ENCODE data around the gene NR1H4. TPM values are rescaled to one million over a fixed set of nuclear protein-coding genes. Genes with fewer than 3 reads are reported as not detected.

NR1H4 gene
- total and polyA plus RNA-seq, 4 donors: 33.5 to 106 (median 55.0) TPM

DNA sequence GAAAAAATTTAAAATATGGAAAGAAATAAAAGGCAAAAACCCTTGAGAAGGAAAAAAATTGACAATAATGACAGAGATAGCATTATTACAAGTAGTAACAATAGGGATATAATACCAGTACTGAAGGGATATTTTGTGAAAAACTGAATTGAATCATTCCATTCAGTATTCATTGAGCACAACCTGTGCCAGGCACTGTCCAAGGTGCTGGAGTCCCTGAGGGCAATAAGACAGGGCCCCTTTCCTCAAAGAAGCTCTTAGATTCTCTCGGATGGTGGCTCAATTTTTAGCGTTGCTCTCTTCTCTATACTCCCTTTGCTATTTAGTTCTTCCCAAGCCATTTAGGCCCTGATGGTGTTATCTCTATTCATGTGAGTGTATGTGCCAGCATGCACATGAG lies 65.5 kb downstream of the NR1H4 start:
- Histone ChIP-seq H3K36me3 (ENCODE audit: control insufficient read depth in 4 of 4, insufficient read depth in 3 of 4, low read depth in 1 of 4, low read length in 3 of 4) (peaks cover 12 to 81% (median 51%) of the 10 kb centered on the region in 4 donors), H3K9me3 (ENCODE audit: control insufficient read depth in 4 of 4, low read length in 3 of 4) (no peaks in the 10 kb centered on the region), H3K9ac (ENCODE audit: low read depth in 1 of 2, low read length in 2 of 2) (no peak overlapping the region), H3K27ac (ENCODE audit: low read depth in 1 of 2, low read length in 2 of 2) (no peak overlapping the region), H3K4me1 (ENCODE audit: control insufficient read depth in 4 of 4, insufficient read depth in 4 of 4, low read length in 3 of 4) (peaks cover 2 to 8% (median 5%) of the 10 kb centered on the region in 4 donors), H3K27me3 (ENCODE audit: control insufficient read depth in 4 of 4, insufficient read depth in 4 of 4, low read length in 3 of 4) (no peaks in the 10 kb centered on the region), H3K4me3 (ENCODE audit: low read depth in 1 of 3, low read length in 3 of 3) (no peak overlapping the region)
- WGBS: 74% methylated on average over 2 of the region's 2 CpGs
- DNase-seq (ENCODE audit: low spot score): no peak
- TF ChIP-seq, protein P1, sequence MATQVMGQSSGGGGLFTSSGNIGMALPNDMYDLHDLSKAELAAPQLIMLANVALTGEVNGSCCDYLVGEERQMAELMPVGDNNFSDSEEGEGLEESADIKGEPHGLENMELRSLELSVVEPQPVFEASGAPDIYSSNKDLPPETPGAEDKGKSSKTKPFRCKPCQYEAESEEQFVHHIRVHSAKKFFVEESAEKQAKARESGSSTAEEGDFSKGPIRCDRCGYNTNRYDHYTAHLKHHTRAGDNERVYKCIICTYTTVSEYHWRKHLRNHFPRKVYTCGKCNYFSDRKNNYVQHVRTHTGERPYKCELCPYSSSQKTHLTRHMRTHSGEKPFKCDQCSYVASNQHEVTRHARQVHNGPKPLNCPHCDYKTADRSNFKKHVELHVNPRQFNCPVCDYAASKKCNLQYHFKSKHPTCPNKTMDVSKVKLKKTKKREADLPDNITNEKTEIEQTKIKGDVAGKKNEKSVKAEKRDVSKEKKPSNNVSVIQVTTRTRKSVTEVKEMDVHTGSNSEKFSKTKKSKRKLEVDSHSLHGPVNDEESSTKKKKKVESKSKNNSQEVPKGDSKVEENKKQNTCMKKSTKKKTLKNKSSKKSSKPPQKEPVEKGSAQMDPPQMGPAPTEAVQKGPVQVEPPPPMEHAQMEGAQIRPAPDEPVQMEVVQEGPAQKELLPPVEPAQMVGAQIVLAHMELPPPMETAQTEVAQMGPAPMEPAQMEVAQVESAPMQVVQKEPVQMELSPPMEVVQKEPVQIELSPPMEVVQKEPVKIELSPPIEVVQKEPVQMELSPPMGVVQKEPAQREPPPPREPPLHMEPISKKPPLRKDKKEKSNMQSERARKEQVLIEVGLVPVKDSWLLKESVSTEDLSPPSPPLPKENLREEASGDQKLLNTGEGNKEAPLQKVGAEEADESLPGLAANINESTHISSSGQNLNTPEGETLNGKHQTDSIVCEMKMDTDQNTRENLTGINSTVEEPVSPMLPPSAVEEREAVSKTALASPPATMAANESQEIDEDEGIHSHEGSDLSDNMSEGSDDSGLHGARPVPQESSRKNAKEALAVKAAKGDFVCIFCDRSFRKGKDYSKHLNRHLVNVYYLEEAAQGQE (IDR thresholded peaks at IDR 0.05): peak; percentile 98
- TF ChIP-seq, protein P2, sequence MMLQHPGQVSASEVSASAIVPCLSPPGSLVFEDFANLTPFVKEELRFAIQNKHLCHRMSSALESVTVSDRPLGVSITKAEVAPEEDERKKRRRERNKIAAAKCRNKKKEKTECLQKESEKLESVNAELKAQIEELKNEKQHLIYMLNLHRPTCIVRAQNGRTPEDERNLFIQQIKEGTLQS (IDR thresholded peaks at IDR 0.05): no peak

DNA sequence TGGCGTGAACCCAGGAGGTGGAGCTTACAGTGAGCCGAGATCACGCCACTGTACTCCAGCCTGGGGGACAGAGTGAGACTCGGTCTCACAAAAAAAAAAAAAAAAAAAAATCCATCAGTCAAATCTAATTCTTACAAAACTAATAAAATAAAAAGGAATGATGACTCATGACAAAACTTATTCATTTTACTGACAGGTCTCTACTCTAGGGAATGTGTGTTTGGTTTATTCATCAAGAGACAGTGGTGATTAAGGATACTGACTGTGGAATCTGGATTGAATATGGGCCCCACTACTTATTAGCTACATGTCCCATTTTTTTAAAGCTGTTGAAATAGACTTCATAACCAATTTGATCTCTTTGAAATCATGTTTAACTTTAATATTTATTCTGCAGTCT lies 70.5 kb downstream of the NR1H4 start:
- DNase-seq (ENCODE audit: low spot score): no peak
- TF ChIP-seq, protein P3, sequence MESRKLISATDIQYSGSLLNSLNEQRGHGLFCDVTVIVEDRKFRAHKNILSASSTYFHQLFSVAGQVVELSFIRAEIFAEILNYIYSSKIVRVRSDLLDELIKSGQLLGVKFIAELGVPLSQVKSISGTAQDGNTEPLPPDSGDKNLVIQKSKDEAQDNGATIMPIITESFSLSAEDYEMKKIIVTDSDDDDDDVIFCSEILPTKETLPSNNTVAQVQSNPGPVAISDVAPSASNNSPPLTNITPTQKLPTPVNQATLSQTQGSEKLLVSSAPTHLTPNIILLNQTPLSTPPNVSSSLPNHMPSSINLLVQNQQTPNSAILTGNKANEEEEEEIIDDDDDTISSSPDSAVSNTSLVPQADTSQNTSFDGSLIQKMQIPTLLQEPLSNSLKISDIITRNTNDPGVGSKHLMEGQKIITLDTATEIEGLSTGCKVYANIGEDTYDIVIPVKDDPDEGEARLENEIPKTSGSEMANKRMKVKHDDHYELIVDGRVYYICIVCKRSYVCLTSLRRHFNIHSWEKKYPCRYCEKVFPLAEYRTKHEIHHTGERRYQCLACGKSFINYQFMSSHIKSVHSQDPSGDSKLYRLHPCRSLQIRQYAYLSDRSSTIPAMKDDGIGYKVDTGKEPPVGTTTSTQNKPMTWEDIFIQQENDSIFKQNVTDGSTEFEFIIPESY (IDR thresholded peaks at IDR 0.05): no peak
- TF ChIP-seq GABPA (IDR thresholded peaks at IDR 0.05 in 1 of 2, conservative IDR thresholded peaks at IDR 0.05 in 1 of 2) (no peak), FOXA1 (IDR thresholded peaks at IDR 0.05) (no peak), FOXA2 (IDR thresholded peaks at IDR 0.05) (no peak), SP1 (IDR thresholded peaks at IDR 0.05) (no peak), HNF4G (IDR thresholded peaks at IDR 0.05) (no peak), JUND (IDR thresholded peaks at IDR 0.05) (no peak), RAD21 (IDR thresholded peaks at IDR 0.05) (no peak), NR2F2 (IDR thresholded peaks at IDR 0.05) (no peak), TAF1 (conservative IDR thresholded peaks at IDR 0.05) (no peak), HNF4A (conservative IDR thresholded peaks at IDR 0.05) (no peak), RXRA (IDR thresholded peaks at IDR 0.05) (no peak)
- TF ChIP-seq, protein P2 (IDR thresholded peaks at IDR 0.05): no peak
- TF ChIP-seq, protein P4, sequence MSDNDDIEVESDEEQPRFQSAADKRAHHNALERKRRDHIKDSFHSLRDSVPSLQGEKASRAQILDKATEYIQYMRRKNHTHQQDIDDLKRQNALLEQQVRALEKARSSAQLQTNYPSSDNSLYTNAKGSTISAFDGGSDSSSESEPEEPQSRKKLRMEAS (IDR thresholded peaks at IDR 0.05): no peak
- TF ChIP-seq, protein P5, sequence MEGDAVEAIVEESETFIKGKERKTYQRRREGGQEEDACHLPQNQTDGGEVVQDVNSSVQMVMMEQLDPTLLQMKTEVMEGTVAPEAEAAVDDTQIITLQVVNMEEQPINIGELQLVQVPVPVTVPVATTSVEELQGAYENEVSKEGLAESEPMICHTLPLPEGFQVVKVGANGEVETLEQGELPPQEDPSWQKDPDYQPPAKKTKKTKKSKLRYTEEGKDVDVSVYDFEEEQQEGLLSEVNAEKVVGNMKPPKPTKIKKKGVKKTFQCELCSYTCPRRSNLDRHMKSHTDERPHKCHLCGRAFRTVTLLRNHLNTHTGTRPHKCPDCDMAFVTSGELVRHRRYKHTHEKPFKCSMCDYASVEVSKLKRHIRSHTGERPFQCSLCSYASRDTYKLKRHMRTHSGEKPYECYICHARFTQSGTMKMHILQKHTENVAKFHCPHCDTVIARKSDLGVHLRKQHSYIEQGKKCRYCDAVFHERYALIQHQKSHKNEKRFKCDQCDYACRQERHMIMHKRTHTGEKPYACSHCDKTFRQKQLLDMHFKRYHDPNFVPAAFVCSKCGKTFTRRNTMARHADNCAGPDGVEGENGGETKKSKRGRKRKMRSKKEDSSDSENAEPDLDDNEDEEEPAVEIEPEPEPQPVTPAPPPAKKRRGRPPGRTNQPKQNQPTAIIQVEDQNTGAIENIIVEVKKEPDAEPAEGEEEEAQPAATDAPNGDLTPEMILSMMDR (IDR thresholded peaks at IDR 0.05; ENCODE audit: low read depth, low read length, missing input control): no peak
- TF ChIP-seq, protein P1 (IDR thresholded peaks at IDR 0.05): no peak
- no peak overlapping the region for H3K9ac ChIP-seq (ENCODE audit: low read depth in 1 of 2, low read length in 2 of 2)
- no peaks in the 10 kb centered on the region for H3K27me3 ChIP-seq (ENCODE audit: control insufficient read depth in 4 of 4, insufficient read depth in 4 of 4, low read length in 3 of 4)
- no peaks in the 10 kb centered on the region for H3K9me3 ChIP-seq (ENCODE audit: control insufficient read depth in 4 of 4, low read length in 3 of 4)
- H3K36me3 ChIP-seq (ENCODE audit: control insufficient read depth in 4 of 4, insufficient read depth in 3 of 4, low read depth in 1 of 4, low read length in 3 of 4): peaks cover 16 to 69% (median 60%) of the 10 kb centered on the region in 4 donors
- no peaks in the 10 kb centered on the region for H3K4me1 ChIP-seq (ENCODE audit: control insufficient read depth in 4 of 4, insufficient read depth in 4 of 4, low read length in 3 of 4)
- no peak overlapping the region for H3K4me3 ChIP-seq (ENCODE audit: low read depth in 1 of 3, low read length in 3 of 3)
- no peak overlapping the region for H3K27ac ChIP-seq (ENCODE audit: low read depth in 1 of 2, low read length in 2 of 2)
- WGBS: 86% methylated on average over 4 of the region's 4 CpGs
